Omental fat pad (tissue), 4 donors: ENCODE measurements around the gene RBBP8NL. TPM values are rescaled to one million over a fixed set of nuclear protein-coding genes. Genes with fewer than 3 reads are reported as not detected.

ENCODE experiments used
- ATAC-seq: fragments of 150-250 bp; one replicate; pipeline ENCODE4 v1.9.1; 2016; ENCODE audit warnings: mild to moderate bottlenecking, moderate library complexity; ENCODE audit not compliant: low FRiP score
- DNase-seq: peaks from one replicate; pipeline ENCODE4 v3.0.0-alpha.2; 2019; ENCODE audit warnings: low spot score
- total RNA-seq, 4 donors: library from RNA; depleted of rRNA; stranded (reverse); fragments of >200 nt; gene quantifications; one replicate each; pipeline ENCODE4 v1.1.0, GENCODE V29; 2016
- TF ChIP-seq, protein P1 (sequence below), 3 donors: fragments of 450-650 bp; IDR thresholded peaks; one replicate each; pipeline ENCODE4 v1.5.1; 2016 to 2017; ENCODE audit warnings: antibody characterized with exemption in 3 of 3, mild to moderate bottlenecking in 3 of 3, moderate library complexity in 2 of 3

Gene RBBP8NL
- total RNA-seq, 4 donors from 2014 or later = not detected

DNA sequence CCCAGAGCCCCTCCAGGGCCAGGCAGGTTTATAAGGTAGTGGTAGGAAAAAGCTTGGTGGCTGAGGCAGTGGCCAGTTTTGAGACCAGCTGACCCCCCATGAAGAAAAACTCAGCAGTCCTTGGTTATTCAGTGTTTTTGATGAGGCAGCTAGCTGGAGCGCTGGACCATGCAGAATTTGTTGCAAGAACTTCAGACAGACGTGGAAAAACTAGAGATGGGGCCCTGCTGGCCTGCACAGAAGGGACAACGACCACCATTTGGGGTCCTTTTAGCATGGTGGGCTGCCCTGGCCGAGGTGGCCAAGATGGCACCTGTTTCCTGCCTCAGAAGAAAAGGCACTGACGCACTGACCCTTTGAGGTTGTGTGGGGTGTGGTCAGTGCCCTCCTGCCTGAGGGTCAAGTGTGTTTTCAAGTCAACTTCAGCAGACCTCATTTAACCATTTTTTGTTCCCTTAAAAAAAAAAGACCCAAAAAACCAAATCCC lies 37.7 kb downstream of the RBBP8NL start:
- no peak for ATAC-seq
- DNase-seq = no peak
- TF ChIP-seq, protein P1, sequence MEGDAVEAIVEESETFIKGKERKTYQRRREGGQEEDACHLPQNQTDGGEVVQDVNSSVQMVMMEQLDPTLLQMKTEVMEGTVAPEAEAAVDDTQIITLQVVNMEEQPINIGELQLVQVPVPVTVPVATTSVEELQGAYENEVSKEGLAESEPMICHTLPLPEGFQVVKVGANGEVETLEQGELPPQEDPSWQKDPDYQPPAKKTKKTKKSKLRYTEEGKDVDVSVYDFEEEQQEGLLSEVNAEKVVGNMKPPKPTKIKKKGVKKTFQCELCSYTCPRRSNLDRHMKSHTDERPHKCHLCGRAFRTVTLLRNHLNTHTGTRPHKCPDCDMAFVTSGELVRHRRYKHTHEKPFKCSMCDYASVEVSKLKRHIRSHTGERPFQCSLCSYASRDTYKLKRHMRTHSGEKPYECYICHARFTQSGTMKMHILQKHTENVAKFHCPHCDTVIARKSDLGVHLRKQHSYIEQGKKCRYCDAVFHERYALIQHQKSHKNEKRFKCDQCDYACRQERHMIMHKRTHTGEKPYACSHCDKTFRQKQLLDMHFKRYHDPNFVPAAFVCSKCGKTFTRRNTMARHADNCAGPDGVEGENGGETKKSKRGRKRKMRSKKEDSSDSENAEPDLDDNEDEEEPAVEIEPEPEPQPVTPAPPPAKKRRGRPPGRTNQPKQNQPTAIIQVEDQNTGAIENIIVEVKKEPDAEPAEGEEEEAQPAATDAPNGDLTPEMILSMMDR (IDR thresholded peaks at IDR 0.05) = no peak

DNA sequence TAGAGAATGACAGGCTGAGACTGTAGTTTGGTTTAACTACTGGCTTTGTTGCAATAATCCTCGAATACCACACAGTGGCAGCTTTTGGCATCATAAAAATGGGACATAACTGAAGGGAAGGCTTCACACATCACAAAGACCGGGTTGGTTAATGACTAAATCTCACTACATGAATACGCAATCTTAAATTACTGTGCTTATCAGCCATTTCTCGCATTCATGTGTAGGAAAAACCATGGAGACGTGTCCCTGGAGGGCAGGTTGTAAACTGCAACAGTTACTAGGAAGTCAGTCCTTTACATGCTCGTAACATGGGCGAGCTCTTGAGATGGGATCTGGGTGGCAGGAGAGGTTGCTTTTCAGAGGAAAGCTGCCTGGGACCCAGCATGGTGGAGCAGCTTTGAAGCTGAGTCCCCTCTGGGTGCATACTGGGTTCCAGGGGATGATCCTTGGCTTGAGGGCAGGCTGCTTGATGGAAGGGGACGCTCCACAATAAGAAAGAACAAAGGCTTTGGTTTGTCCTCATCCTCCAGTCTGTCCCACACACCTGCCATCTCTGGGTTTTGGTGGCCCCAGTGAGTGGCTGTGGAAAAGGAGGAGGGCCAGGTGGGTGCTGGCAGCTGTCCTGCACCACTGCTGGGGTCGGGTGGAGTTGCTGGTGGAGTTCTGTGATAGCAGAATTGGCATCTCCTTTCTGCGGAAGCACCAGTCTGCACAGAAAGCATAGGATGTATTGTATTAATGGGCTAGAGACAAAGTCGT lies 38.3 kb downstream of the RBBP8NL start:
- no peak for ATAC-seq
- TF ChIP-seq, protein P1 (IDR thresholded peaks at IDR 0.05) = no peak
- DNase-seq = no peak

DNA sequence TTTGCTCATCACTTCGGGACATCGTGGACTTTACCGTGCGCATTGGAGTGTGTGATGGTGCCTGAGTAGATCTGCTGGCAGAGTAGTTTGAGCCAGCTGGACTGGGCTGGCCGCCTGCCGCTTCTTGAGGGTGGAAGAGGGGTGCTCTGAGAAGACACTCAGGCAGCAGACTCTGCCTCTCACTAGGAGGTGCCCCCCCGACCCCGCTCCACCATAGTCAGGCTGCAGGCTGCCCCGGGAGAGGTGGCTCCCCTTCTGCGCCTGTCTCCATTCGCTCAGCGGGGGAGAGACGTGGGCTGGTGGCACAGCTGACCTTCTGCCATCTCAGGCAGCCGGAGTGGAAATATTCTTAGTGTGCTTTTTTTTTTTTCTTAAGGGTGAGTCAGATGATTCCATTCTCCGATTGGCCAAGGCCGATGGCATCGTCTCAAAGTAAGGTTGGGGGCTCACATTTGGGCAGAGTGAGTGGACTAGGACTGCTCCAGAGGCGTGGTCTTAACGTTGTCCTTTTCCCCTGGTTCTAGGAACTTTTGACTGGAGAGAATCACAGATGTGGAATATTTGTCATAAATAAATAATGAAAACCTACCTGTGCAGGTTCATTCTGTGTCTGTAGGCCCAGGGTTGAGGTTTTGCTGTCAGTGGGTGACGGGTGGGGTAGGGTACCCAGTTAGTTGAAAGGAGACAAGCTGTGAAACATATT lies 39.3 kb downstream of the RBBP8NL start:
- ATAC-seq = no peak
- TF ChIP-seq, protein P1 (IDR thresholded peaks at IDR 0.05) = no peak
- DNase-seq = no peak

DNA sequence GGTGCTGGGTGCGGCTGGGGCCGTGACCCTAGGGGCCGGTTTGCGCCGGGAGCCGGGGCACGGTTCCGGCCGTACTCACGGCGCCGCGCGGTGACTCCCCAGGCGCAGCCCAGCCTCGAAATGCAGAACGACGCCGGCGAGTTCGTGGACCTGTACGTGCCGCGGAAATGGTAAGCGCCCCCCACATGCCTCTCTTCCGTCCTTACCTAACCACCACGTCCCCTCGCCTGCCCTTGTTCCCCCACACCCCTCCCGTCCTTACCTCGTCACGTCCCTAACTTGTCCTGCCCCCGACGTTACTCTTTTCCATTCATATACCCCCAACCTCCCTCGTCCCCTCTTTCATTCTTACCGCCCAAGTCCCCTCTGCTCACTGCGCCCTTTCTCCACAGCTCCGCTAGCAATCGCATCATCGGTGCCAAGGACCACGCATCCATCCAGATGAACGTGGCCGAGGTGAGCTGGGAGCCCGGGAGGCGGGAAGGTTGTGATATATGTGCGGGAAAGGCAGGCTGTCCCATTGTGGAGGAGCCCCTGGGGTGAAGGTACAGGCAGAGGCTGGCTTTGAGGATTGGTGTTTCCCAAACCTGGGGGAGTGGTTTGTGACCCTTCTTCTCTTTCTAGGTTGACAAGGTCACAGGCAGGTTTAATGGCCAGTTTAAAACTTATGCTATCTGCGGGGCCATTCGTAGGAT lies 40.0 kb downstream of the RBBP8NL start:
- peak; percentile 8 for ATAC-seq

DNA sequence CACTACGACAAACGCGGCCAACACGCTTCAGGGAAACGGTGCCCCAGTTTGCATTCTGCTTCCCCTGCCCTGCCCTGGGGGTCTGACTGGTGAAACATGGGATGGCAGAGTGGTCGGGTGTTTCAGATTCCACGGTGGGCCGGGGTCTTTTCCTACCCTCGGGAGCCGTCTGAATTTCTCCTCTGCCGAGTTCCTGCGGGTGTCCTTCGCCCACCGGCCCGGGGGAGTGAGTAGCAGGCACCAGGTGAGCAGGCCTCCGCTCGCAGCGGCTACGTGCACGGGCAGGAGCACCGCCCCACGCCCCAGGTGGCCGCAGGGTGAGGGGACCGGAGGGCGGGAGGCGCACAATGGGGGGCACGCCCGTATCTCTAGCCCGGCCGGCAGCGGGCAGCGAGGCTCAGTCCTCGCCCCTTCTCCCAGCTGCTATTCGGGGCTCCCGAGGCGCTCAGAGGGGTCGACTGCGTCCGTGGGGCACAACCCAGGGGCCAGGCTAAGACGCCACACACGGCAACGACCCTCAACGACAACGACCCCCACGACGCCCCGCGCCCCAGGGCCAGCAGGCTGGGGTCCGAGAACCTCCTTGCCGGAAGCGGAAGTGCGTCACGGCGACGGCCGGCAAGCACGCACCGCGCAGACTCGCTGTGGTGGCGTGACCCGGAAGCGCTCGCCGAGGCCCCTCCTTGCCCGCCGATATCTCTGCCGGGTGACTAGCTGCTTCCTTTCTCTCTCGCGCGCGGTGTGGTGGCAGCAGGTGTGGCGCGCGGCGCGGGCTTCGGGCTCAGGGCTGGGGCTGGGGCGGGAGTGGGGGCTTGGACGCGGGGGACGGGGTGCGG lies 40.7 kb downstream of the RBBP8NL start, which contains the start of gene RPS21:
TSS of gene RPS21 (plus strand) at position 721 of the 836 bp plus-strand sequence. CDS start 236 bp downstream, outside the sequence.
- DNase-seq (peak; percentile 74), ATAC-seq (peak; percentile 90)
- TF ChIP-seq, protein P1 (IDR thresholded peaks at IDR 0.05) = no peak

More for the DNA sequence above, 40.0 kb downstream of the RBBP8NL start:
- DNase-seq = no peak
- TF ChIP-seq, protein P1 (IDR thresholded peaks at IDR 0.05) = no peak
